Neural progenitor cell (in vitro differentiated cells): ENCODE results near the gene IL37. TPM values are rescaled to one million over a fixed set of nuclear protein-coding genes. Genes with fewer than 3 reads are reported as not detected.

ENCODE experiments used
- DNase-seq: peaks from one replicate; pipeline ENCODE4 v3.0.0-alpha.2; 2016; ENCODE audit warnings: low spot score
- H2AFZ ChIP-seq: fragments of 200-600 bp; sonication (generic); replicated peaks from 2 replicates; pipeline ENCODE4 v1.6.1; 2016; ENCODE audit warnings: antibody characterized with exemption
- H3F3A ChIP-seq: fragments of 200-600 bp; sonication (generic); 2 replicates; pipeline ENCODE4 v1.6.1; 2016; ENCODE audit warnings: antibody characterized with exemption, low read depth
- H3K27ac ChIP-seq: fragments of 200-600 bp; sonication (generic); 2 replicates; pipeline ENCODE4 v1.5.1; 2016; ENCODE audit warnings: mild to moderate bottlenecking
- H3K27me3 ChIP-seq: fragments of 200-600 bp; sonication (generic); 2 replicates; pipeline ENCODE4 v1.6.1; 2016; ENCODE audit warnings: mild to moderate bottlenecking, moderate library complexity
- H3K36me3 ChIP-seq: fragments of 200-600 bp; sonication (generic); 2 replicates; pipeline ENCODE4 v1.5.1; 2016
- H3K4me1 ChIP-seq: fragments of 200-600 bp; sonication (generic); 2 replicates; pipeline ENCODE4 v1.6.1; 2016; ENCODE audit warnings: mixed run types
- H3K4me2 ChIP-seq: fragments of 200-600 bp; sonication (generic); 2 replicates; pipeline ENCODE4 v1.6.1; 2016
- H3K4me3 ChIP-seq: fragments of 200-600 bp; sonication (generic); 2 replicates; pipeline ENCODE4 v1.5.1; 2016
- H3K79me2 ChIP-seq: fragments of 200-600 bp; sonication (generic); 2 replicates; pipeline ENCODE4 v1.6.1; 2016; ENCODE audit warnings: low read depth
- H3K9ac ChIP-seq: fragments of 200-600 bp; sonication (generic); 2 replicates; pipeline ENCODE4 v1.6.1; 2016
- H3K9me3 ChIP-seq: fragments of 200-600 bp; sonication (generic); 2 replicates; pipeline ENCODE4 v1.5.1; 2016; ENCODE audit warnings: low read depth
- H4K20me1 ChIP-seq: fragments of 200-600 bp; sonication (generic); 2 replicates; pipeline ENCODE4 v1.6.1; 2016; ENCODE audit warnings: low read depth
- H3K27ac Mint-ChIP-seq: 3 replicates; pipeline ENCODE4 v1.8.0; 2021; ENCODE audit warnings: mixed read lengths
- H3K27me3 Mint-ChIP-seq: 2 replicates; pipeline ENCODE4 v1.8.0; 2022; ENCODE audit warnings: low read depth, mild to moderate bottlenecking, inconsistent platforms, moderate library complexity, mixed read lengths; ENCODE audit not compliant: insufficient read depth
- H3K36me3 Mint-ChIP-seq: 3 replicates; pipeline ENCODE4 v1.8.0; 2021; ENCODE audit warnings: mixed read lengths
- H3K4me1 Mint-ChIP-seq: 3 replicates; pipeline ENCODE4 v1.8.0; 2021; ENCODE audit warnings: mixed read lengths
- H3K4me3 Mint-ChIP-seq: 3 replicates; pipeline ENCODE4 v1.8.0; 2021; ENCODE audit warnings: mild to moderate bottlenecking, moderate library complexity, mixed read lengths
- H3K9me3 Mint-ChIP-seq: 3 replicates; pipeline ENCODE4 v1.8.0; 2020; ENCODE audit warnings: mixed read lengths
- CTCF ChIP-seq: fragments of 200-600 bp; sonication (generic); IDR thresholded peaks from 2 replicates; pipeline ENCODE4 v1.5.1; 2017; ENCODE audit warnings: antibody characterized with exemption, mild to moderate bottlenecking
- EZH2 ChIP-seq: fragments of 200-600 bp; sonication (generic); IDR thresholded peaks from 2 replicates; pipeline ENCODE4 v1.6.1; 2017; ENCODE audit warnings: antibody characterized with exemption, mild to moderate bottlenecking, moderate library complexity
- EZH2phosphoT487 ChIP-seq: fragments of 200-600 bp; sonication (generic); IDR thresholded peaks from 2 replicates; pipeline ENCODE4 v1.6.1; 2017; ENCODE audit warnings: antibody characterized with exemption
- total RNA-seq: library from RNA; depleted of rRNA; stranded (reverse); fragments of >200 nt; gene quantifications from 2 replicates; pipeline ENCODE4 v1.2.3, GENCODE V29; 2015; ENCODE audit warnings: low replicate concordance

The IL37 gene
- total RNA-seq, 1 donor from 2014 or later: not detected

GRCh38 chr2:112962308-112963175 lies 51.6 kb downstream of the IL37 start:
- Histone ChIP-seq H4K20me1 (no peaks in the 10 kb centered on the region), H3F3A (no peaks in the 10 kb centered on the region), H3K79me2 (no peaks in the 10 kb centered on the region), H2AFZ (no peak overlapping the region), H3K27ac (no peak overlapping the region), H3K4me2 (no peak overlapping the region), H3K27me3 (peaks cover 14% of the 10 kb centered on the region), H3K9me3 (no peaks in the 10 kb centered on the region), H3K4me3 (no peak overlapping the region), H3K9ac (no peak overlapping the region), H3K36me3 (no peaks in the 10 kb centered on the region), H3K4me1 (no peaks in the 10 kb centered on the region)
- no peak for DNase-seq
- Mint-ChIP-seq H3K4me3 (no peak overlapping the region), H3K9me3 (no peaks in the 10 kb centered on the region), H3K27ac (no peak overlapping the region), H3K36me3 (no peaks in the 10 kb centered on the region), H3K27me3 (peaks cover 3% of the 10 kb centered on the region), H3K4me1 (no peaks in the 10 kb centered on the region)
- TF ChIP-seq EZH2 (no peak), EZH2phosphoT487 (no peak), CTCF (no peak)

- Histone ChIP-seq H3K27ac (no peak overlapping the region), H3K36me3 (no peaks in the 10 kb centered on the region), H3K27me3 (peaks cover 26% of the 10 kb centered on the region), H3K4me1 (no peaks in the 10 kb centered on the region), H3K9me3 (no peaks in the 10 kb centered on the region), H3K4me2 (no peak overlapping the region), H3K4me3 (no peak overlapping the region), H3F3A (no peaks in the 10 kb centered on the region), H3K79me2 (no peaks in the 10 kb centered on the region), H2AFZ (no peak overlapping the region), H3K9ac (no peak overlapping the region), H4K20me1 (no peaks in the 10 kb centered on the region)
- Mint-ChIP-seq H3K9me3 (no peaks in the 10 kb centered on the region), H3K27ac (no peak overlapping the region), H3K36me3 (no peaks in the 10 kb centered on the region), H3K4me3 (no peak overlapping the region), H3K27me3 (peaks cover 13% of the 10 kb centered on the region), H3K4me1 (no peaks in the 10 kb centered on the region)
- DNase-seq: no peak
- TF ChIP-seq EZH2: no peak
- no peak for TF ChIP-seq CTCF
- TF ChIP-seq EZH2phosphoT487: no peak
Measured at GRCh38 chr2:112967023-112967422, 56.1 kb downstream of the IL37 start.

Other genes with a start within 250 kb of the IL37 start
- gene NT5DC4, start 190.1 kb upstream of the IL37 start, total RNA-seq: not detected in 2 replicates
- 28.2 and 53.7 TPM in 2 replicates for gene CKAP2L, start 146.6 kb upstream of the IL37 start, total RNA-seq
- gene IL1A, start 126.7 kb upstream of the IL37 start, total RNA-seq: 1.3 and 3.2 TPM in 2 replicates
- gene IL1B, start 74.4 kb upstream of the IL37 start, total RNA-seq: not detected in 2 replicates
- gene IL36G, start 66.8 kb downstream of the IL37 start, total RNA-seq: 0.59 and 1.3 TPM in 2 replicates
- not detected in 2 replicates for gene IL36A, start 94.3 kb downstream of the IL37 start, total RNA-seq
- not detected in 2 replicates for gene IL36B, start 141.7 kb downstream of the IL37 start, total RNA-seq
- gene IL36RN, start 148.0 kb downstream of the IL37 start, total RNA-seq: not detected in 2 replicates
- gene IL1F10, start 156.8 kb downstream of the IL37 start, total RNA-seq: not detected in 2 replicates
- gene IL1RN, start 216.4 kb downstream of the IL37 start, total RNA-seq: not detected in 2 replicates